ENCODE results near the gene CPLANE2. TPM values are rescaled to one million over a fixed set of nuclear protein-coding genes. Genes with fewer than 3 reads are reported as not detected.

The CPLANE2 gene
- total RNA-seq, 2 donors from 2014 or later: 3.0 to 7.8 TPM

DNA sequence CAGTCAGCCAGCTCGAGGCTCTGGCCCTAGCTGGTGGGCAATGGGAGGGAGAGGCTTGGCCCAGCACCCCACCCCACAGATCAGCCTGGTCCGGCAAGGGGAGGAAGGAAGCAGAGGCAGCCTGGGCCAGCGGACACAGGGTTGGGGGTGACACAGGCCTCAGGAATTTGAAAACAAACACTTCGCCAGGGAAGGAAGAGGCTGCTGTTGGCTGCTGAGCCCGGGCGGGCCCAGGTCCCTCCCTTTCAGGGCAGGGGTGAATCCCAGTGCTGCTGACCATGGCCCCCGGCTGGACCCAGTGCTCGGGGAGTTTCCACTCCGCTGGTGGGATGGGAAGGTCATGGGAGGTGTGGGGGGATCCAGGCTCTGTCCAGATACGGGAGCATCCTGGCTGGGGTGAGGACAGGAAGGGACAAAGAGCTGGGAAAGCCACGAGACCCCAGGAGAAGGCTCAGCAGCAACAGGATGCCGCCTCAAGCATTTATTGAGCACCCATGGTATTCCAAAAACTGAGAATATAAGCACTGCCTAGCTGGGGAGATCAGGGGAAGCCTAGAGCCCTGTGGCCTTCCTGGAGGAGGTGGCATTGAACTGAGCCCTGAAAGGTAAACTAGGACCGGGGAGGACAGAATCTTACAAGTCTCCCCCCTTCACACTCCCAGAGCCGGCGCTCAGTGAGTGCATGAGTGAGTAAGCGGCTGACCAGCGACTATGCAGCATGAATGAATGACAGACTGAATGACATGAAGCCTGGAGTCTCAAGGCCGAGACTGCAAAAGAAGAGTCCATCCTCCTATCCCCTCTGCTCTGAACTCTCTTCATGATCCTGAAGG is 54.9 kb downstream of the CPLANE2 start:
- DNase-seq (no peak), ATAC-seq (replicated peaks in 1 of 2) (no peak)
- Mint-ChIP-seq H3K36me3 (ENCODE audit: insufficient read depth in 2 of 2) (no peaks in the 10 kb centered on the region), H3K27me3 (ENCODE audit: low read depth) (no peaks in the 10 kb centered on the region), H3K4me1 (ENCODE audit: low read depth) (no peaks in the 10 kb centered on the region), H3K9me3 (no peaks in the 10 kb centered on the region), H3K4me3 (no peak overlapping the region), H3K27ac (no peak overlapping the region)

Other genes with a start within 250 kb of the CPLANE2 start
- gene SRARP, start 232.9 kb downstream of the CPLANE2 start, total RNA-seq: not detected
- not detected for gene HSPB7, start 219.1 kb downstream of the CPLANE2 start, total RNA-seq
- not detected for gene CLCNKA, start 215.1 kb downstream of the CPLANE2 start, total RNA-seq
- not detected for gene CLCNKB, start 193.4 kb downstream of the CPLANE2 start, total RNA-seq
- gene FAM131C, start 163.5 kb downstream of the CPLANE2 start, total RNA-seq: under 1 TPM; 0.32 to 0.86 TPM
- gene EPHA2, start 81.1 kb downstream of the CPLANE2 start, total RNA-seq: under 1 TPM in 1 of 2 donors, not detected in 1; 0.43 TPM
- 1 to 10 TPM; 7.0 to 9.9 TPM for gene ARHGEF19, start 24.5 kb downstream of the CPLANE2 start, total RNA-seq
- gene FBXO42, start 115.3 kb upstream of the CPLANE2 start, total RNA-seq: 10 to 100 TPM; 18.2 to 23.7 TPM
- 100 to 1,000 TPM; 145 to 151 TPM for gene SZRD1, start 130.1 kb upstream of the CPLANE2 start, total RNA-seq
- gene SPATA21, start 200.2 kb upstream of the CPLANE2 start, total RNA-seq: not detected
- gene NECAP2, start 203.5 kb upstream of the CPLANE2 start, total RNA-seq: 10 to 100 TPM; 80.4 to 84.5 TPM

All from activated T-cell treated with anti-CD3 and anti-CD28 coated beads, Interleukin-2, amount 50 U/mL, for 72 hours (primary cell).